Activated CD8-positive, alpha-beta memory T cell treated with anti-CD3 and anti-CD28 coated beads, Interleukin-2, amount 10 ng/mL, durations not matched to agents 7 days and 5 days (primary cell): ENCODE measurements around the gene LMAN2L. TPM values are rescaled to one million over a fixed set of nuclear protein-coding genes. Genes with fewer than 3 reads are reported as not detected.

Experiments
- ATAC-seq: fragments of 150-1000 bp; cut with Tn5 transposase; one replicate; pipeline ENCODE4 v1.10.0; 2021; ENCODE audit warnings: moderate library complexity
- CTCF ChIA-PET: fragments of 350-600 bp; sonication (Branson Sonifier 250); formaldehyde crosslinking; loops from one replicate; lab custom pipeline; 2021; ENCODE audit warnings: antibody characterized with exemption; lab: Charles Lee
- DNase-seq: peaks from one replicate; pipeline ENCODE4 v3.0.0-alpha.2; 2020
- H3K27ac Mint-ChIP-seq: one replicate; pipeline ENCODE4 v1.8.0; 2021; ENCODE audit warnings: mild to moderate bottlenecking, mixed read lengths
- H3K27me3 Mint-ChIP-seq: one replicate; pipeline ENCODE4 v1.8.0; 2021; ENCODE audit warnings: mixed read lengths
- H3K36me3 Mint-ChIP-seq: one replicate; pipeline ENCODE4 v1.8.0; 2021; ENCODE audit warnings: mild to moderate bottlenecking, mixed read lengths
- H3K4me1 Mint-ChIP-seq: one replicate; pipeline ENCODE4 v1.8.0; 2021; ENCODE audit warnings: mixed read lengths
- H3K4me3 Mint-ChIP-seq: one replicate; pipeline ENCODE4 v1.8.0; 2021; ENCODE audit warnings: mild to moderate bottlenecking, moderate library complexity, mixed read lengths
- H3K9me3 Mint-ChIP-seq: one replicate; pipeline ENCODE4 v1.8.0; 2022; ENCODE audit warnings: low read depth, mixed read lengths
- total RNA-seq, 2 experiments: library from RNA; stranded (reverse); gene quantifications; one replicate each; pipeline ENCODE4 v1.2.3, GENCODE V29; 2021

The LMAN2L gene
- total RNA-seq, 2 experiments from 2014 or later = 7.3 to 7.5 TPM

DNA sequence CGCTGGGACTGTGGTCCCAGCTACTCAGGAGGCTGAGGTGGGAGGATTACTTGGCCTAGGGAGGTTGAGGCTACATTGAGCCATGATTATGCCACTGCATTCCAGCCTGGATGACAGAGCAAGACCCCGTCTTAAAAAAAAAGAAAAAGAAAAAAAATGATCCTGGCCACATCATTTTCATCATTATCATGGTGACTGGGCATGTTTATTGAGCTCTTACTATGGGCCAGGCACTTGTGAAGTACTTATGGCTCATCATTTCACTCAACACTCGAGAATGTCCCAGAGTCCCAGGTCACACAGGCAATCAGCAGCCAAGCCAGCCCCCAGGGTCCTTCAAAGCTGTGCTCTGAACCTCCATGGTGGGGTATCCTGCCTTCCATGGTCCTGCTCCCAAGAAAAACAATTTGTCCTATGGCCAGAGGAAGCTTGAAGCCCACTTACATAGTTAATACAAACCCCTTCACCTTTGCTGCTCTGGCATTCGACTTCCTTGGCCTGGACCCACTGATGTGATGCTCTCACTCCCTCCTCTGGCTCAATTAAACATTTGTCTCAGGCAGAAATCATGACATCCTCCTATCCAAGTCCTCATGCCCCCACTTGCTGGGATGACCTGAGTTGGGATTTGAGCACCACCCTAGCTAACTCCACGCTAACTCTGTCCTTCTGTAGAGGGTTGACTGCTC lies 17.1 kb upstream of the LMAN2L start:
- Mint-ChIP-seq H3K36me3 (no peaks in the 10 kb centered on the region), H3K4me1 (peaks cover 23% of the 10 kb centered on the region), H3K27ac (no peak overlapping the region), H3K27me3 (no peaks in the 10 kb centered on the region), H3K4me3 (no peak overlapping the region), H3K9me3 (no peaks in the 10 kb centered on the region)
- no peak for DNase-seq
- ATAC-seq = no peak
- CTCF ChIA-PET = interaction anchor here (1.2 to 2.7 kb wide), 3 partner anchors 10 to 350 kb away, joined by 3 to 6 read pairs (median 4); no protein-coding TSS in a partner anchor

DNA sequence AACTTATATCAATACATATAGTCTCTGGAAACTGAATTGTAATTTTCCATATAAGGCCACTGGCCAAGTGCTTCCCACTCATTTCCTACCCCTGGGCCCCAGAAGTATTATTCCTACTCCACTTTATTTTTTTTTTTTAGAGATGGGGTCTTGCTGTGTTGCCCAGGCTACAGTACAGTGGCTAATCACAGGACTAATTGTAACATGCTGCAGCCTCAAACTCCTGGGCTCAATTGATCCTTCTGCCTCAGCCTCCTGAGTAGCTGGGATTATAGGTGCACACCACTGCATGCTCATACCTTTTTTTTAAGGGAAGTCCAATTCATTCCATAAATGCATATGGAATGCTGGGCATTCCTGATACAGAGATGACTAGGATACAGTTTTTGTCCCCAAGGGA lies 14.5 kb upstream of the LMAN2L start:
- CTCF ChIA-PET = interaction anchor here (0.7 kb wide), 1 partner anchor 12 kb away, joined by 3 read pairs; no protein-coding TSS in a partner anchor
- Mint-ChIP-seq H3K27ac (no peak overlapping the region), H3K9me3 (no peaks in the 10 kb centered on the region), H3K4me1 (peaks cover 2% of the 10 kb centered on the region), H3K36me3 (no peaks in the 10 kb centered on the region), H3K4me3 (no peak overlapping the region), H3K27me3 (peaks cover 4% of the 10 kb centered on the region)
- no peak for DNase-seq
- no peak for ATAC-seq

GRCh38 chr2:96753661-96754282 lies 13.9 kb upstream of the LMAN2L start:
- Mint-ChIP-seq H3K27ac (no peak overlapping the region), H3K4me1 (no peaks in the 10 kb centered on the region), H3K27me3 (peaks cover 4% of the 10 kb centered on the region), H3K4me3 (no peak overlapping the region), H3K36me3 (no peaks in the 10 kb centered on the region), H3K9me3 (no peaks in the 10 kb centered on the region)
- no peak for DNase-seq
- CTCF ChIA-PET = interaction anchor here (1.7 kb wide), 1 partner anchor 8 kb away, joined by 6 read pairs; no protein-coding TSS in a partner anchor
- no peak for ATAC-seq

GRCh38 chr2:96751800-96752199 lies 11.9 kb upstream of the LMAN2L start:
- Mint-ChIP-seq H3K27ac (no peak overlapping the region), H3K9me3 (no peaks in the 10 kb centered on the region), H3K4me3 (no peak overlapping the region), H3K27me3 (peaks cover 10% of the 10 kb centered on the region), H3K36me3 (no peaks in the 10 kb centered on the region), H3K4me1 (no peaks in the 10 kb centered on the region)
- ATAC-seq (no peak), DNase-seq (no peak)
- CTCF ChIA-PET = interaction anchor here (1.2 to 1.7 kb wide), 2 partner anchors 10 to 11 kb away, joined by 3 to 6 read pairs; no protein-coding TSS in a partner anchor

DNA sequence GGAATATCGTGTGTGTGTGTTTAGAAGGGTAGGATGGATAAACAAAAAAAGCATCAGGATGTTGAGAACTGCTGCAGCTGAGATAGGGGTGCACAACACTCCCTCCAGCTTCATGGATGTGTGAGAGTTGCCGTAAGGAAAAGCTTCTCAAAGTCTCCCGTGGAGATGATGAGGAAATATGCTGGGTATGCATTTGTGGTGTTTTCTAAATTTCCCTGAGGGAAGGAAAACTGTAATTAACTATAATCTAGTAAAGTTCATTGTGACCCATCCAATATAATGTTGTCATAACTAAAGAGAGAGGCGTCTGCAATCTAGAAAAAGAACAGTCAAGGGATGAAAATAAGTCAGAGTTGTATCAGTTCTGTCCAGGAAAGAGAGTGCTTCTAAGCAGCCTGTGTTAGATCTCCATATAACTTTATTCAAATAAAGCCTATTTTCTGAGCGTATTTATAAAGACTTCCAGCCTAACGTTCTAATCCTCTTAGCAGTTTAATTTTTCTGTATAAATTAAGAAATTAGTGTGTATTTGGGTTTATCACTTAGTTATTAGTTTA lies 7.3 kb upstream of the LMAN2L start:
- CTCF ChIA-PET = no interaction called here
- H3K27ac Mint-ChIP-seq = no peak overlapping the region
- peaks cover 6% of the 10 kb centered on the region for H3K4me1 Mint-ChIP-seq
- H3K9me3 Mint-ChIP-seq = no peaks in the 10 kb centered on the region
- no peaks in the 10 kb centered on the region for H3K36me3 Mint-ChIP-seq
- ATAC-seq (no peak), DNase-seq (no peak)
- no peak overlapping the region for H3K4me3 Mint-ChIP-seq
- H3K27me3 Mint-ChIP-seq = peaks cover 10% of the 10 kb centered on the region

- Mint-ChIP-seq H3K36me3 (peaks cover 4% of the 10 kb centered on the region), H3K9me3 (no peaks in the 10 kb centered on the region), H3K4me3 (peak overlapping the region; percentile 97), H3K27ac (peak overlapping the region; percentile 87), H3K4me1 (peaks cover 38% of the 10 kb centered on the region), H3K27me3 (no peaks in the 10 kb centered on the region)
- CTCF ChIA-PET = interaction anchor here (3.6 kb wide), 1 partner anchor 22 kb away, joined by 14 read pairs; the partner anchor contains the start of gene CNNM4
- DNase-seq = no peak
- ATAC-seq = no peak
These were observed 710 bp downstream of the LMAN2L start for GRCh38 chr2:96739076-96739632.

GRCh38 chr2:96737831-96738230 lies 2.0 kb downstream of the LMAN2L start:
- DNase-seq (no peak), ATAC-seq (no peak)
- Mint-ChIP-seq H3K9me3 (no peaks in the 10 kb centered on the region), H3K36me3 (peaks cover 13% of the 10 kb centered on the region), H3K27ac (peak overlapping the region; percentile 41), H3K4me1 (peaks cover 35% of the 10 kb centered on the region), H3K27me3 (no peaks in the 10 kb centered on the region), H3K4me3 (peak overlapping the region; percentile 6)
- CTCF ChIA-PET = interaction anchor here (3.6 kb wide), 1 partner anchor 23 kb away, joined by 14 read pairs; the partner anchor contains the start of gene CNNM4

DNA sequence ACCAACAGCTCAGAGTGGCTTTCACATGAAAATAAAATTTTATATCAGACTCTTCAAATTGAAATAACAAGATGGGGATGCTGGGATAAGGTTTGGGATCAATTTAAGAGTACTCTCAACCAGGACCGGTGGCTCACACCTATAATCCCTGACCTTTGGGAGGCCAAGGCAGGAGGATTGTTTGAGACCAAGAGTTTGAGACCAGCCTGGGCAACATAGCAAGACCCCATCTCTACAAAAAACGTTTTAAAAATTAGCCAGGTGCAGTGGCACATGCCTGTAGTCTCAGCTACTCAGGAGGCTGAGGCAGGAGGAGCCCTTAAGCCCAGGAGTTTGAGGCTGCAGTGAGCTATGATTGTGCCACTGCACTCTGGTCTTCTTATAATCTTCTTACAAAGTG lies 2.6 kb downstream of the LMAN2L start:
- H3K4me1 Mint-ChIP-seq = peaks cover 32% of the 10 kb centered on the region
- H3K4me3 Mint-ChIP-seq = no peak overlapping the region
- H3K27ac Mint-ChIP-seq = no peak overlapping the region
- no peaks in the 10 kb centered on the region for H3K27me3 Mint-ChIP-seq
- CTCF ChIA-PET = interaction anchor here (1.3 to 1.7 kb wide), 2 partner anchors 26 to 63 kb away, joined by 6 to 9 read pairs; no protein-coding TSS in a partner anchor
- DNase-seq (no peak), ATAC-seq (no peak)
- H3K9me3 Mint-ChIP-seq = no peaks in the 10 kb centered on the region
- H3K36me3 Mint-ChIP-seq = peaks cover 13% of the 10 kb centered on the region

GRCh38 chr2:96734880-96735583 lies 4.8 kb downstream of the LMAN2L start:
- CTCF ChIA-PET = no interaction called here

GRCh38 chr2:96733931-96734330 lies 5.9 kb downstream of the LMAN2L start:
- Mint-ChIP-seq H3K9me3 (no peaks in the 10 kb centered on the region), H3K4me1 (peaks cover 9% of the 10 kb centered on the region), H3K4me3 (no peak overlapping the region), H3K27ac (no peak overlapping the region), H3K36me3 (peaks cover 25% of the 10 kb centered on the region), H3K27me3 (no peaks in the 10 kb centered on the region)
- CTCF ChIA-PET = no interaction called here
- DNase-seq = no peak
- no peak for ATAC-seq

More at GRCh38 chr2:96734880-96735583, 4.8 kb downstream of the LMAN2L start:
- DNase-seq = no peak
- no peak for ATAC-seq
- Mint-ChIP-seq H3K9me3 (no peaks in the 10 kb centered on the region), H3K27ac (no peak overlapping the region), H3K4me1 (peaks cover 19% of the 10 kb centered on the region), H3K27me3 (no peaks in the 10 kb centered on the region), H3K36me3 (peaks cover 21% of the 10 kb centered on the region), H3K4me3 (no peak overlapping the region)

DNA sequence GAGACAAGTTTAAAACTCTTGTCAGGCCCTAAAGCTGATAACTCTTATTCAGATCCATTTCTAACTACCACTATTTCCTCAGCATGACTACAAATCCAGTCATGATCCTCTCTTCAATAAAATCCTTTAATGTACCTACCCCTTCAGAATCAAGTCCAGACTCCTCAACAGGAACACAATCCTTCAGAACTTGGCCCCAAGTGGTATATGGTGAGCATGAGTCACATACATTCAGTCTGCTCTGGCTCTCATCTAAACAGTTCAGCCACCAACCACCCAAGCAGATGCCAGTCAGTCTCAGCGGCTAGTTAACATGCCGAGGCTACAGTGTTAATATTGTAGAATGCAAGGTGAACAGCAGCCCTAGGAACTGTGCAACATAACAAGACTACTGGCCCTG lies 9.7 kb downstream of the LMAN2L start:
- H3K27ac Mint-ChIP-seq = no peak overlapping the region
- no peaks in the 10 kb centered on the region for H3K9me3 Mint-ChIP-seq
- CTCF ChIA-PET = interaction anchor here (0.9 to 1.5 kb wide), 4 partner anchors 29 to 323 kb away, joined by 3 to 4 read pairs (median 3); no protein-coding TSS in a partner anchor
- peaks cover 35% of the 10 kb centered on the region for H3K36me3 Mint-ChIP-seq
- H3K4me1 Mint-ChIP-seq = no peaks in the 10 kb centered on the region
- no peak overlapping the region for H3K4me3 Mint-ChIP-seq
- no peaks in the 10 kb centered on the region for H3K27me3 Mint-ChIP-seq
- DNase-seq = no peak
- ATAC-seq = no peak

DNA sequence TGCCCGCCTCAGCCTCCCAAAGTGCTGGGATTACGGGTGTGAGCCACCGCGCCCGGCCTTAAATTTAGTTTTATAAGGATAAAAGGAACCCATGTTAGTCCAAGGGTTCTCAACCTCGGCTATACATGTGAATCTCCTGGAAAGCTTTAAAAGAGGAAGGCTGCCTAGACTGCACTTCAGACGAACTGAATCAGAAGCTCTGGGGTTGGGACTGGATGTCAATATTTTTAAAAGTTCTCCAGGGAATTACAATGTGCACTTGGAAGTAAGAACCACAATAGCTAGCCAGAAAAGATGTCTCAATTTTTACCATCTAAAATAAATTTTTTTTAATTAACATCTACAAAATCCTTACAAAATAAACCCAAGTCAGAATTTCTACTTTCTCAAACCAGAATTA lies 10.1 kb downstream of the LMAN2L start:
- ATAC-seq (no peak), DNase-seq (no peak)
- Mint-ChIP-seq H3K4me3 (no peak overlapping the region), H3K27ac (no peak overlapping the region), H3K36me3 (peaks cover 35% of the 10 kb centered on the region), H3K4me1 (no peaks in the 10 kb centered on the region), H3K27me3 (no peaks in the 10 kb centered on the region), H3K9me3 (no peaks in the 10 kb centered on the region)
- CTCF ChIA-PET = interaction anchor here (0.9 to 1.5 kb wide), 3 partner anchors 34 to 322 kb away, joined by 3 to 4 read pairs (median 3); no protein-coding TSS in a partner anchor

- ATAC-seq (no peak), DNase-seq (no peak)
- CTCF ChIA-PET = no interaction called here
- Mint-ChIP-seq H3K9me3 (no peaks in the 10 kb centered on the region), H3K27me3 (no peaks in the 10 kb centered on the region), H3K36me3 (peaks cover 26% of the 10 kb centered on the region), H3K27ac (no peak overlapping the region), H3K4me3 (no peak overlapping the region), H3K4me1 (no peaks in the 10 kb centered on the region)
These were observed 12.4 kb downstream of the LMAN2L start for GRCh38 chr2:96727431-96727830.
